Activated CD8-positive, alpha-beta memory T cell treated with anti-CD3 and anti-CD28 coated beads, Interleukin-2, amount 50 U/mL, for 4 hours (primary cell): ENCODE measurements around the gene UBXN2A.
A peak's percentile ranks its signal among the peaks of the same experiment; 100 is the strongest.
"Not testable (repeated sequence)": the region's sequence is repeated elsewhere in the genome, so short reads cannot be mapped to it uniquely, and the experiment has no call there.

Experiments used
- DNase-seq: peaks from one replicate; pipeline ENCODE4 v3.0.0-alpha.2; 2020

Gene UBXN2A

GRCh38 chr2:24015562-24016375 lies 75.5 kb downstream of the UBXN2A start:
- no peak for DNase-seq

- DNase-seq, result no peak
These were observed 76.1 kb downstream of the UBXN2A start for GRCh38 chr2:24016376-24016761.

GRCh38 chr2:24016853-24017703 lies 76.8 kb downstream of the UBXN2A start:
- no peak for DNase-seq

GRCh38 chr2:24017711-24018110 lies 77.4 kb downstream of the UBXN2A start:
- DNase-seq, result no peak

GRCh38 chr2:24018241-24018640 lies 78.0 kb downstream of the UBXN2A start:
- DNase-seq, result no peak

- no peak for DNase-seq
These were observed 79.5 kb downstream of the UBXN2A start for GRCh38 chr2:24019729-24020128.

- no peak for DNase-seq
These were observed 80.0 kb downstream of the UBXN2A start for GRCh38 chr2:24020244-24020643.

- no peak for DNase-seq
These were observed 81.1 kb downstream of the UBXN2A start for GRCh38 chr2:24021122-24021998.

GRCh38 chr2:24022324-24022974 lies 82.2 kb downstream of the UBXN2A start:
- DNase-seq, result no peak

GRCh38 chr2:24022975-24023575 lies 82.8 kb downstream of the UBXN2A start:
- no peak for DNase-seq

- DNase-seq, result no peak
These were observed 83.8 kb downstream of the UBXN2A start for GRCh38 chr2:24024018-24024417.

GRCh38 chr2:24024996-24025663 lies 84.9 kb downstream of the UBXN2A start:
- DNase-seq, result no peak

GRCh38 chr2:24026233-24026632 lies 86.0 kb downstream of the UBXN2A start:
- DNase-seq, result no peak

- no peak for DNase-seq
These were observed 98.7 kb downstream of the UBXN2A start for GRCh38 chr2:24038786-24039499.

- DNase-seq, result no peak
These were observed 100.2 kb downstream of the UBXN2A start for GRCh38 chr2:24040511-24040910.

- not testable (repeated sequence) for DNase-seq
These were observed 102.9 kb downstream of the UBXN2A start for GRCh38 chr2:24043133-24043532.

- no peak for DNase-seq
These were observed 105.5 kb downstream of the UBXN2A start for GRCh38 chr2:24045511-24046508.

- no peak for DNase-seq
These were observed 106.3 kb downstream of the UBXN2A start for GRCh38 chr2:24046599-24046929.

GRCh38 chr2:24046930-24047702 lies 106.9 kb downstream of the UBXN2A start, which contains the start of gene WDCP:
Gene WDCP, minus strand, starts transcription at chr2:24047391. Its CDS starts 7,897 bp downstream, at chr2:24039494.
- peak; percentile 87 for DNase-seq
